AG04450 (cell line): Measurements from ENCODE around the gene TCERG1L. TPM values are rescaled to one million over a fixed set of nuclear protein-coding genes. Genes with fewer than 3 reads are reported as not detected.

Experiments used
- CTCF ChIA-PET: fragments of 300-600, 350-600 bp; formaldehyde crosslinking; extraction: SDS; loops from one replicate; lab custom pipeline; 2022; ENCODE audit warnings: antibody characterized with exemption, inconsistent platforms; lab: Charles Lee
- POLR2A ChIA-PET: fragments of 350-600 bp; formaldehyde crosslinking; extraction: SDS; loops from one replicate; lab custom pipeline; 2021; ENCODE audit warnings: antibody characterized with exemption, inconsistent platforms; lab: Yijun Ruan, JAX
- DNase-seq: peaks from one replicate; pipeline ENCODE4 v3.0.0-alpha.2; 2011; ENCODE audit warnings: low read depth, low spot score
- H3K27ac ChIP-seq: one replicate; pipeline ENCODE4 v1.5.1; 2012; ENCODE audit warnings: low read depth, low read length, control low read depth
- H3K27me3 ChIP-seq: one replicate; pipeline ENCODE4 v1.6.0; 2012; ENCODE audit warnings: low read length; ENCODE audit not compliant: control insufficient read depth, insufficient read depth
- H3K4me3 ChIP-seq: 2 replicates; pipeline ENCODE4 v1.5.1; 2011; ENCODE audit warnings: mild to moderate bottlenecking, low read depth, low read length, control low read depth
- H3K9me3 ChIP-seq: 2 replicates; pipeline ENCODE4 v1.5.1; 2012; ENCODE audit warnings: low read length; ENCODE audit not compliant: control insufficient read depth, insufficient read depth
- CTCF ChIP-seq: IDR thresholded peaks from 2 replicates; pipeline ENCODE4 v1.5.1; 2011; ENCODE audit warnings: low read depth, low read length, control low read depth, inconsistent platforms
- polyA plus RNA-seq: library from polyadenylated mRNA; depleted of rRNA; stranded (reverse); fragments of >200 nt; gene quantifications from 2 replicates; pipeline ENCODE4 v1.2.3, GENCODE V29; 2011

The TCERG1L gene
- polyA plus RNA-seq, 1 experiment, result not detected

DNA sequence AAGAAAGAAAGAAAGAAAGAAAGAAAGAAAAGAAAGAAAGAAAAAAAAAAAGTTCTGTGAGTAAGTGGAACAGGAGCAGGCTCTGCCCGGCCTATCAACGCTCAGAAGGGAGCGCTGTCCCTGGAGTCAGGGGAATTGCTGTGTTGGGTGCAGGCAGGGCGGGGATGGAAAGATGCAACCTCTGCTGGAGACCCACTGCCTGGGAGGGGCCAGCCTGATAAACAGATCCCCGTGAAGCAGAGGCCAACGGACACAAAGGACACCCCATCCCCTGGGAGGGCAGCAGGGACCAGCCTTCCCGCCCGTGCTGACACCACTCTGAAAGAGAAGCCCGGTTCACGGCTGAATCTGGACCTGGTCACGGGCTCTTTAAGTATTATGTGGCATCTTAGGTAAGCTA is 54.5 kb downstream of the TCERG1L start:
- no peak overlapping the region for H3K27ac ChIP-seq
- H3K9me3 ChIP-seq, result peaks cover 74% of the 10 kb centered on the region
- no peaks in the 10 kb centered on the region for H3K27me3 ChIP-seq
- DNase-seq, result no peak
- TF ChIP-seq CTCF, result no peak
- H3K4me3 ChIP-seq, result no peak overlapping the region
- CTCF ChIA-PET, result no interaction called here
- POLR2A ChIA-PET, result no interaction called here

GRCh38 chr10:131254859-131255252 is 56.7 kb downstream of the TCERG1L start:
- Histone ChIP-seq H3K4me3 (no peak overlapping the region), H3K27ac (no peak overlapping the region), H3K9me3 (peaks cover 72% of the 10 kb centered on the region), H3K27me3 (no peaks in the 10 kb centered on the region)
- ChIA-PET POLR2A (no interaction called here), CTCF (no interaction called here)
- DNase-seq, result no peak
- no peak for TF ChIP-seq CTCF

DNA sequence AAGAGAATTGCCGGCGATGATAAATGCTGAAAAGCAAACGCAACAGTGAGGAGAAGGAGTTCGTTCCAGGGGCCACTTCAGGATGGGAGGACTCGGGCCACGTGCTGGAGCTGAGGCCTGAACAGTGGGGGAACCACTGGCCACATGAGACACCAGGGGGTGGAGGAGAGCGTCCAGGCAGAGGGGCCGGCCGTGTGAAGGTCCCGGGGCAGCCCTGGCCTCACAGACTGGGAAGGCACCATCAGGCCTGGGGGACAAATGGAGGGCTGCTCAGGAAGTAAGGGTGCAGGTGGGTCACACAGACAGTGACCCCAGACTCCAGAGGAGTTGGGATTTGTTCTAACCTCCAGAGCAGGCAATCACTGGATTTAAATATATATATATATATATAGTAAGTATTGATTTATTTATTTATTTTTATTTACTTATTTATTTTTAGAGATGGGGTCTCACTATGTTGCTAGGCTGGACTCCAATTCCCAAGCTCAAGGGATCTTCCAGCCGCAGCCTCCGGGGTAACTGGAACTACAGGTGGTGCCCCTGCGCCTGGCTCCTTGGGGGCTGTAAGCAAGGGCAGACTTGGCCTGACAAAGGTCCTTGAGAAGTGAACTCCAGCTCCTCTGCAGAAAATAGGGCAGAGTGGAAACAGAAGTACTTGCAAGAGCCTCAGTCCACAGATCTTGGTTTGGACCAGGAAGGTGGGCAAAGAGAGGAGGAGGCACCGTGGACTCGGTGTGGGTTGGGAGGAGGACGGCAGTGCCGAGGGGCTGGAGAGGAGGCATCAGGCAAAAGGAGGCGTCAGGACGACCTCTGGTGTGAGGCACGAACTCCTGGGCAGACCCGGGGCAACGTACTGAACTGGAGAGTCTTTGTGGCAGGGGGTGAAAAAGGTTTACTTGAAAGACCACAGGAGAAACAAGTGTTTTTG is 57.3 kb downstream of the TCERG1L start:
- Histone ChIP-seq H3K4me3 (no peak overlapping the region), H3K27ac (no peak overlapping the region), H3K9me3 (peaks cover 72% of the 10 kb centered on the region), H3K27me3 (no peaks in the 10 kb centered on the region)
- DNase-seq, result no peak
- no peak for TF ChIP-seq CTCF
- ChIA-PET POLR2A (no interaction called here), CTCF (no interaction called here)

- DNase-seq, result no peak
- CTCF ChIA-PET, result no interaction called here
- no peaks in the 10 kb centered on the region for H3K27me3 ChIP-seq
- POLR2A ChIA-PET, result no interaction called here
- no peak overlapping the region for H3K4me3 ChIP-seq
- H3K27ac ChIP-seq, result no peak overlapping the region
- peaks cover 79% of the 10 kb centered on the region for H3K9me3 ChIP-seq
- TF ChIP-seq CTCF, result no peak
Observed at GRCh38 chr10:131252567-131253276, 58.8 kb downstream of the TCERG1L start.

GRCh38 chr10:131251146-131251541 is 60.4 kb downstream of the TCERG1L start:
- Histone ChIP-seq H3K27ac (no peak overlapping the region), H3K9me3 (peaks cover 86% of the 10 kb centered on the region), H3K4me3 (no peak overlapping the region), H3K27me3 (no peaks in the 10 kb centered on the region)
- ChIA-PET CTCF (no interaction called here), POLR2A (no interaction called here)
- DNase-seq, result no peak
- TF ChIP-seq CTCF, result no peak
